Muscle of leg (tissue), 11 donors: ENCODE measurements around the gene CBLN3. TPM values are rescaled to one million over a fixed set of nuclear protein-coding genes. Genes with fewer than 3 reads are reported as not detected.
"Not testable (repeated sequence)": the region's sequence is repeated elsewhere in the genome, so short reads cannot be mapped to it uniquely, and the experiment has no call there.

Experiments used
- DNase-seq: peaks from one replicate; pipeline ENCODE4 v3.0.0; 2013
- H3K27ac ChIP-seq: one replicate; pipeline ENCODE4 v1.5.1; 2013; ENCODE audit warnings: mild to moderate bottlenecking, low read length, control low read depth
- H3K27me3 ChIP-seq: one replicate; pipeline ENCODE4 v1.6.1; 2013; ENCODE audit warnings: low read length; ENCODE audit not compliant: control insufficient read depth, insufficient read depth
- H3K36me3 ChIP-seq: one replicate; pipeline ENCODE4 v1.6.1; 2013; ENCODE audit warnings: low read length; ENCODE audit not compliant: control insufficient read depth, insufficient read depth
- H3K4me1 ChIP-seq: one replicate; pipeline ENCODE4 v1.6.1; 2013; ENCODE audit warnings: low read length; ENCODE audit not compliant: control insufficient read depth, insufficient read depth
- H3K4me3 ChIP-seq: one replicate; pipeline ENCODE4 v1.5.1; 2013; ENCODE audit warnings: low read length, control low read depth
- H3K9me3 ChIP-seq: replicated peaks from 2 replicates; pipeline ENCODE4 v1.6.1; 2013; ENCODE audit warnings: low read depth, low read length; ENCODE audit not compliant: control insufficient read depth
- WGBS: methylation state at CpG from one replicate; pipeline ENCODE4 v1.1.5; 2013; ENCODE audit warnings: missing lambda C conversion rate; ENCODE audit not compliant: insufficient coverage; 5-methylcytosine and 5-hydroxymethylcytosine counted together
- polyA plus RNA-seq, 8 donors: library from polyadenylated mRNA; unstranded; fragments of 120-200 nt; gene quantifications; one replicate each; pipeline versions ENCODE4 v1.2.1 to v1.2.3, GENCODE V29; 2013; ENCODE audit warnings: inconsistent platforms in 1 of 8, low replicate concordance in 1 of 8; ENCODE audit not compliant: insufficient read length in 8 of 8, insufficient read depth in 1 of 8
- total RNA-seq: library from RNA; stranded (reverse); fragments of 120-200 nt; gene quantifications from one replicate; pipeline ENCODE4 v1.2.4, GENCODE V29; 2013

The CBLN3 gene
- total and polyA plus RNA-seq, 9 donors = 1.2 to 2.4 (median 1.7) TPM

DNA sequence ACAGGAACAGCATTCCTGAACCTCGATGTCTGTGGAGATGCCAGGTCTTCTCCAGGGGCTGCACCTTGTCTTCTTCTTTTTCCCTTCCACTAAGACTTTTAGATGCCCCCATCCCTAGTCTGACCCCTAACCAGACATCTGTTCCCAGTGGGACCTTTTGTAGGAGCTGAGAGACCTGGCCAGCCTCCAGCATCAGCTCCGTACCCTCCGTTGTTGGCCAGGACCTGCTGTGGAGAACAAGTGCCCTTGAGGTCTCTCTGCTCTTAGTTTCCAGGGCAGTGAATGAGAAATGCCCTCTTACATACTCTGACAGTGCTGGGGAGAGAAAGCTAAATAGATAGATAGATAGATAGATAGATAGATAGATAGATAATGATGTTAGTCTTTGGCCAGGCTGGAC lies 29.9 kb upstream of the CBLN3 start:
- WGBS = 67% methylated on average over 1 of the region's 3 CpGs
- Histone ChIP-seq H3K27me3 (no peaks in the 10 kb centered on the region), H3K36me3 (no peaks in the 10 kb centered on the region), H3K4me1 (peaks cover 2% of the 10 kb centered on the region), H3K9me3 (peaks cover 2% of the 10 kb centered on the region), H3K4me3 (no peak overlapping the region), H3K27ac (no peak overlapping the region)
- no peak for DNase-seq

DNA sequence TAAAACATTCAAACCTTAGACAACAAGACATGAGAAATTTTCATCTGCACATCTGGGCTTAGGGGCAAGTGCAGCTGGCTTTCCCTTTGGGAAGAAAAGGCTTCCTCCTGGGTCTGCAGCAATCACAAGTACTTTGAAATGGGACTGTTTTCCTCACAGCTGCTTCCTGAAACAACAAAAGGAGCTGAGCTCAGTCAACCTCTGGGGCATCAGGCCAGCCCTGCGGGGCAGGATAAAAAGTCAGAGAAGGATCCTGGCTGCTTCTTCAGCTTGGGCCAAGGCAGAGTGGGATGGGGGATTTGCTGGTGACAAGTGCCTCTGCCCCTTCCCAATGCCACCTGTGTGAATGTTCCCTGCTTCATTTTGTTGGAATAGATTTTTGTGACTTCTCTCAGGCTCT lies 29.3 kb upstream of the CBLN3 start:
- no peak overlapping the region for H3K4me3 ChIP-seq
- H3K27ac ChIP-seq = no peak overlapping the region
- no peaks in the 10 kb centered on the region for H3K27me3 ChIP-seq
- H3K4me1 ChIP-seq = peaks cover 2% of the 10 kb centered on the region
- WGBS = no CpG with 5 or more reads among the region's 1 CpG
- peak; percentile 33 for DNase-seq
- H3K36me3 ChIP-seq = no peaks in the 10 kb centered on the region
- H3K9me3 ChIP-seq = peaks cover 2% of the 10 kb centered on the region

DNA sequence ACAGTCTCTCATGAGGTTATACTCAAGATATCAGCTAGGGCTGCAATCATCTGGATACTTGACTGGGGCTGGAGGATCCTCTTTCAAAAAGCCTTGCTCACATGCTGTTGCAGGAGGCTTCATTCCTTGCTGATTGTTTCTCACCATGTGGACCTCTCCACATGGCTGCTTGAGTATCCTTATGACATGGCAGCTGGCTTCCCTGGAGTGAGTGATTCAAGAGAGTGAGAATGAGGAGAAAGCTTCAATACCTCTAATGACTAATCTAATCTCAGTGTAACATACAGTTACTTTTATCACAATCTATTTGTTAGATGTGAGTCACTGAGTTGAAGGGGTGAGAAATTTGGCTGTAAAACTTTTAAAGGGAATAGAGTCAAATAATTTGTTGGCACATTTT lies 27.5 kb upstream of the CBLN3 start:
- Histone ChIP-seq H3K4me3 (no peak overlapping the region), H3K27me3 (no peaks in the 10 kb centered on the region), H3K36me3 (no peaks in the 10 kb centered on the region), H3K4me1 (peaks cover 2% of the 10 kb centered on the region), H3K27ac (no peak overlapping the region), H3K9me3 (peaks cover 2% of the 10 kb centered on the region)
- DNase-seq = no peak

DNA sequence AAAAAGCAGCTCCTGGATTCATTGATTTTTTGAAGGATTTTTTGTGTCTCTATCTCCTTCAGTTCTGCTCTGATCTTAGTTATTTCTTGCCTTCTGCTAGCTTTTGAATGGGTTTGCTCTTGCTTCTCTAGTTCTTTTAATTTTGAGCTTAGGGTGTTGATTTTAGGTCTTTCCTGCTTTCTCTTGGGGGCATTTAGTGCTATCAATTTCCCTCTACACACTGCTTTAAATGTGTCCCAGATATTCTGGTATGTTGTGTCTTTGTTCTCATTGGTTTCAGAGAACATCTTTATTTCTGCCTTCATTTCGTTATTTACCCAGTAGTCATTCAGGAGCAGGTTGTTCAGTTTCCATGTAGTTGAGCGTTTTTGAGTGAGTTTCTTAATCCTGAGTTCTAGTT lies 21.4 kb upstream of the CBLN3 start:
- H3K36me3 ChIP-seq, H3K4me3 ChIP-seq, H3K27me3 ChIP-seq, H3K27ac ChIP-seq, H3K4me1 ChIP-seq, DNase-seq, H3K9me3 ChIP-seq: not testable (repeated sequence)
- WGBS = no CpG with 5 or more reads among the region's 2 CpGs

DNA sequence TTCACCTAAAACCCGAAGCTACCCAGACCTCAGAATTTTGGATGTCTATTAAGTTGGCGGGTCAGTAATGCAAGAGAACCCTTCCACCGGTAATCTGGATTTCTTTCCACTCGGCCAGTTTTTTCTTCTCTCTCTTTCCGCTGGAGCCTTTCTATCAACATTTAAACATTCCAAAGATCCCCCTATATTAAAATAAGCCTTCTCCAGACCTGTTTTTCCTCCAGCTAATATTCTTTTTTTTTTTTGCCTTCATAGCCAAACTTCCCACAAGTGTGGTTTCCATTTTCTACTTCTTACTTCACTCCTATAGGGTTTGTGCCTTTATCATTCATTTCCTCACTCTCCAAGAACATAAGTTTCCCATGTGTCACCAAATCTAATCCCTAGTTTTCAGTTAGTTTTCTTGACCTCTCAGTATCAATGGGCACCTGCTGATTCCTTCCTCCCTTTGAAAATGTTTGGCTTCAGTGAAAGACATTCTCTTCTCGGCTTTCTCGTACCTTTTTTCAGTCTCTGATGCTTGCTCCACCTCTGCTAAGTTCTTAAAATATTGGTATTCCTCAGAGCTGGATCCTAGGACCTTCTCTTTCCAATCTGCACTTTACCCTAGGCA lies 13.7 kb upstream of the CBLN3 start:
- DNase-seq = no peak
- Histone ChIP-seq H3K4me3 (peak overlapping the region; percentile 84), H3K9me3 (no peaks in the 10 kb centered on the region), H3K27ac (peak overlapping the region; percentile 100), H3K36me3 (peaks cover 29% of the 10 kb centered on the region), H3K27me3 (no peaks in the 10 kb centered on the region), H3K4me1 (peaks cover 11% of the 10 kb centered on the region)
- WGBS = 0% methylated on average over 5 of the region's 7 CpGs

DNA sequence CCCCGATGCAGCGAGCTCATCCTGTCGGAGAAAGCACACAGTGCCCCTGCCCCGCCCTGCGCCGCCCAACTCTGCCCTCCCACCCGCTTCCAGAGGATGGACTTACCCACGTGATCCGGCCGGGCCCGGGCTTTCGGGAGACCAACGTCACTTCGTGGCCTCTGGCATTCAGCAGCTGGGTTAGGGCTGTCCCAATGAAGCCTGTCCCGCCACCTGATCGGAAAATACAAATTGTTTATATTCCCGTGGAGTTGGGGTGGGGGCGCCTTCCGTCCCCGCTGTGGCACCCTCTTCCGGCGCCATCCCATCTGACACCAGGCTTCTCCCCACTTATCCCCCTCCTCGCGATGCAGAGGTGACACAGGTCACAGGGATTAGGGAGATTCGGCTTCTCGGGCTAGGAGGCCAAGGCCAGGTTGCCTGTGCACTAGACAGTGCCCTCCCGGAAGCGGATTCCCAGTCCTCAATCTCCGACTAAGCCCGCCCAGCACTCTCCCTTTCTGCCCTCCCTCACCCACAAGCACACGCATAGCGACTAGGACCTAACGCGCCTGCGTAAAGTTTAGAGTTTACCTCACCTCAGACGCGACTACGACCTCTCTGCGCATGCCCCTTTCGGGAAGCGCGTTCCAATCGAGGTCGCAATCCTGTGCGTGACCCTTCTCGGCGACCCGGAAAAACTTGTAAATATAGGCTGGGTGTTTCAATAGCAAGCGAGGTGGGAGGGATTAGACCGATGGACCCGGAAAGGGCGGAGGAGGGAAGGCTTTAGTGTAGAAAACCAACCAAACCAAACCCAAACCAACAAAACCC lies 13.0 kb upstream of the CBLN3 start, which contains the start of gene SDR39U1:
SDR39U1 (minus strand) TSS at position 537 of the 813 bp plus-strand sequence; CDS start at position 530, 7 bp downstream.
- Histone ChIP-seq H3K9me3 (no peaks in the 10 kb centered on the region), H3K36me3 (peaks cover 36% of the 10 kb centered on the region), H3K4me3 (peak within 1 kb of the TSS; percentile 84), H3K27me3 (no peaks in the 10 kb centered on the region), H3K27ac (peak within 1 kb of the TSS; percentile 100), H3K4me1 (peaks cover 15% of the 10 kb centered on the region)
- 0% methylated on average over 45 of the region's 52 CpGs for WGBS
- peak; percentile 100 for DNase-seq

DNA sequence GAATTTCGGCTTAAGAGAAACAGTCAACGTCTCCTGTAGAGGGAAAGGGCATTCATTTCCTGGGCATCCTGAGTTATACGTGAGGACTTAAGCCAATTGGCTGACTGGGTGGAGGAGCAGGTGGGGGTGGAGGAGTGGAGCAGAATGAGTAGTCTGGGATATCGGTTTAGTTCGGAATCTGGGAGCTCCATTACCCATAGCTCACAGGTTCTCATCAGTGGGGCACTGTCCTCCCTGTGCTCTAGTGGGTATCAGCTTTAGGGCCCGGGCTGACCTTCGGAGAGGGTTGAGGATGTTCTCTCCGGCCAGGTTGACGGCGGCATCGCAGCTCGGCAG lies 12.4 kb upstream of the CBLN3 start:
- peak overlapping the region; percentile 100 for H3K27ac ChIP-seq
- WGBS = 1% methylated on average over 9 of the region's 12 CpGs
- H3K27me3 ChIP-seq = no peaks in the 10 kb centered on the region
- no peak for DNase-seq
- peaks cover 42% of the 10 kb centered on the region for H3K36me3 ChIP-seq
- peaks cover 21% of the 10 kb centered on the region for H3K4me1 ChIP-seq
- H3K9me3 ChIP-seq = no peaks in the 10 kb centered on the region
- H3K4me3 ChIP-seq = peak overlapping the region; percentile 84

DNA sequence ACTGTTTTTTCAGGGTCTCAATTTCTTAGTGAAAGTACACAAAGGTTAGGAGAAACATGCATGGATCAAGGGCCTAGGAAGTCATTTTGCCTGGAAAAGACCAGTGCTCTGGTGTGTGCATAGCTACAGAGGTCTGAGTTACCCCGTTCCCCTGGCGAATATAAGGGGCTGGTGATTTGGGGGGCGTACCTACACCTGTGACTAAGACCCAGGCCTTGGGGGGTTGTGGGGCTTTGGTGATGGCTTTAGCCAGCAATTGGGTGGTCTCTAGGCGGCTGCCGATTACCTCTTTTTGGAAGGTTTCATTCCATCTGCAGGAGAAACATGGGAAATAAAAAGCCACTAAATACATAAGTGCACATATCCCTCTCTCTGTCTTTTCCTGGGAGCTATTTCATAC lies 12.0 kb upstream of the CBLN3 start:
- H3K9me3 ChIP-seq = no peaks in the 10 kb centered on the region
- H3K4me1 ChIP-seq = peaks cover 24% of the 10 kb centered on the region
- WGBS = no CpG with 5 or more reads among the region's 5 CpGs
- peak; percentile 45 for DNase-seq
- peak overlapping the region; percentile 100 for H3K27ac ChIP-seq
- peaks cover 46% of the 10 kb centered on the region for H3K36me3 ChIP-seq
- peak overlapping the region; percentile 84 for H3K4me3 ChIP-seq
- no peaks in the 10 kb centered on the region for H3K27me3 ChIP-seq

DNA sequence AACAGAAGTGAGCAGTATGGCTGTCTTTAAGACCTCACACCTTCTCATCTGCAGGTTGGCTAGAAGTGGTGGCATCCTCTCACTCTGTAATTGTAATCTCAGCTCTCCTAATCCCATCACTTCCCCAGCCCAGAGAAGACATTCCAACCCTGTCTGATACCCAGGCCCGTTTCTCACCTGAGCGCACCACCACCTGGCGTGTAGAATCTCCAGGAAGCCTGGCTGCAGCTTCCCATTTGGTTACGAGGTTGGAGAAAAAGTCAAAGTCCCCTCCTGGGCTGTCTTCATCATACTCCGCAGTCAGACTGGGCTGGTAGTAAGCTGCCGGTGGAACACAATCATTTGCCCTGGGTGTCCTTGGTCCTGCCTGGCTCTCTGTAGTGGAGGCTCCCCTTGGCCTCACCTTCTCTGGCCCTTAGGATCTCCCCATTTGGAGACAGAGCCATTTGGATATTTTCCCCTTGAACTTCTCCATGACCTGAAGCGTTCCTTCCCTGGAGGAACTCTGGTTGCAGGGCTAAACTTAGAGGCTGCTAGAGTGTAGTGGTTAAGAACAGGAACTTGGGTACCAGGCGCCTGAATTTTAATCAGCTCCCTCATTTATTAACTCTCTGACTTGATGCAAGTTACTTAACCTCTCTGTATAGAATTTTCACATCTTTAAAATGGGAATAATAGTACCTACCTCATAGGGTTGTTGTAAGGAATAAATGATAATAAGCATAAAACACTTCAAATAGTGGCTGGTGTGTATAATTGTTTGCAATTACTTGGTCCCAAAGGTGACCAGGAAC lies 11.3 kb upstream of the CBLN3 start:
- DNase-seq = peak; percentile 35
- Histone ChIP-seq H3K27ac (no peak overlapping the region), H3K27me3 (no peaks in the 10 kb centered on the region), H3K4me1 (peaks cover 31% of the 10 kb centered on the region), H3K9me3 (no peaks in the 10 kb centered on the region), H3K4me3 (no peak overlapping the region), H3K36me3 (peaks cover 52% of the 10 kb centered on the region)
- 90% methylated on average over 5 of the region's 8 CpGs for WGBS
